Measurements from ENCODE around the gene FCHSD2. TPM values are rescaled to one million over a fixed set of nuclear protein-coding genes. Genes with fewer than 3 reads are reported as not detected.

FCHSD2 gene
- total and polyA plus RNA-seq, 2 experiments from 2014 or later = 9.1 to 19.8 TPM

DNA sequence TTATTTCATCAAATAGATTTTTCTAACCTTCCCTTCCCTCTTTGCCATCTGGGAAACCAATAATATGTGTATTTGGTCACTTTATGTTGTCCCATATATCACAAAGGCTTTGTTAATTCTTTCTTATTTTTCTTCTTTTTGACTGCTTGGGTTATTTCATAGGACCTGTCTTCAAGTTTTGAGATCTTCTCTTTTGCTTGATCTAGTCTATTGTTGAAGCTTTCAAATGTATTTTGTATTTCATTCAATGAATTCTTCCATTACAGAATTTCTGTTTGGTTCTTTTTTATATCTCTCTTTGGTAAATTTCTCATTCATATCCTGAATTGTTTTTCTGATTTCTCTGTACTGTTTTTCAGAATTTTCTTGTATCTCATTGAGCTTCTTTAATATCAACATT lies 132.1 kb downstream of the FCHSD2 start:
- H3K9me3 ChIP-seq (ENCODE audit: low read depth) = no peaks in the 10 kb centered on the region
- H3K9ac ChIP-seq = no peak overlapping the region
- no peak for TF ChIP-seq EZH2 (IDR thresholded peaks at IDR 0.05; ENCODE audit: insufficient read depth, poor library complexity, severe bottlenecking)
- no peak for TF ChIP-seq EZH2phosphoT487 (IDR thresholded peaks at IDR 0.05; ENCODE audit: insufficient read depth, low read depth)
- H4K20me1 ChIP-seq (ENCODE audit: insufficient read depth) = no peaks in the 10 kb centered on the region; the same call in 1 of the 2 replicates
- peaks cover 14% of the 10 kb centered on the region; the same call in 1 of the 2 replicates for H3F3A ChIP-seq (ENCODE audit: insufficient read depth)
- H3K4me3 ChIP-seq = no peak overlapping the region
- no peak overlapping the region for H3K27ac ChIP-seq
- H3K27me3 ChIP-seq (replicated peaks; ENCODE audit: insufficient read depth) = no peaks in the 10 kb centered on the region
- H3K4me2 ChIP-seq (ENCODE audit: unreplicated experiment) = no peak overlapping the region
- H2AFZ ChIP-seq = no peak overlapping the region
- no peaks in the 10 kb centered on the region for H3K9me2 ChIP-seq (ENCODE audit: insufficient read depth)
- peaks cover 12% of the 10 kb centered on the region for H3K36me3 ChIP-seq (ENCODE audit: low read depth)
- no peaks in the 10 kb centered on the region for H3K79me2 ChIP-seq (ENCODE audit: insufficient read depth)
- peaks cover 13% of the 10 kb centered on the region for H3K4me1 ChIP-seq (ENCODE audit: insufficient read depth)
- in situ Hi-C loops (cut with MboI) = no loop called here
- DNase-seq = no peak

DNA sequence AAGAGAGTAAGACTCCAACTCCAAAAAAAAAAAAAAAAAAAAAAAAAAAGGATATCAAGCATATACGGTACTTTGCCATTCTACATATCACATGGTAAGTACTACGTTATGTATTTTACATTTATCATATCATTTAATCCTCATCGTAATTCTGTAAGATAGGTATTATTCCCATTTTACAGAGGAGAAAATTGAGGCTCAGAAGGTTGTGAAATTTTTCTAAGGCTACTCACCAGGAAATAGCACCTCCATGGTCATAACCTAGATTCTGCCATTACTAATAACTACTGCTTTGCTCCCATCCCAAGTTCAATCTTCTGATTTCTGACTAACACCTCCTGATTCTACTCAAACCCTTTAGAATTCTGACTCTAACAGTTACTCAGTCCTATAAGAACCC lies 138.0 kb downstream of the FCHSD2 start:
- Histone ChIP-seq H2AFZ (no peak overlapping the region), H3K9ac (no peak overlapping the region), H3F3A (ENCODE audit: insufficient read depth) (no peaks in the 10 kb centered on the region), H3K9me3 (ENCODE audit: low read depth) (no peaks in the 10 kb centered on the region), H3K79me2 (ENCODE audit: insufficient read depth) (no peaks in the 10 kb centered on the region), H3K27ac (no peak overlapping the region), H3K4me3 (no peak overlapping the region), H4K20me1 (ENCODE audit: insufficient read depth) (no peaks in the 10 kb centered on the region; the same call in 1 of the 2 replicates), H3K36me3 (ENCODE audit: low read depth) (no peaks in the 10 kb centered on the region), H3K9me2 (ENCODE audit: insufficient read depth) (no peaks in the 10 kb centered on the region), H3K4me1 (ENCODE audit: insufficient read depth) (0 out of 2 replicates have a peak, but pooled peaks cover 5% of the 10 kb centered on the region), H3K4me2 (ENCODE audit: unreplicated experiment) (no peak overlapping the region), H3K27me3 (replicated peaks; ENCODE audit: insufficient read depth) (no peaks in the 10 kb centered on the region)
- in situ Hi-C loops (cut with MboI) = no loop called here
- TF ChIP-seq EZH2phosphoT487 (IDR thresholded peaks at IDR 0.05; ENCODE audit: insufficient read depth, low read depth) (no peak), EZH2 (IDR thresholded peaks at IDR 0.05; ENCODE audit: insufficient read depth, poor library complexity, severe bottlenecking) (no peak)
- no peak for DNase-seq
- 97 to 98% methylated on average over 3 of the region's 3 CpGs for WGBS, 2 experiments (ENCODE audit: low coverage in 1 of 2, low lambda C conversion rate in 2 of 2, missing lambda C conversion rate in 2 of 2)

DNA sequence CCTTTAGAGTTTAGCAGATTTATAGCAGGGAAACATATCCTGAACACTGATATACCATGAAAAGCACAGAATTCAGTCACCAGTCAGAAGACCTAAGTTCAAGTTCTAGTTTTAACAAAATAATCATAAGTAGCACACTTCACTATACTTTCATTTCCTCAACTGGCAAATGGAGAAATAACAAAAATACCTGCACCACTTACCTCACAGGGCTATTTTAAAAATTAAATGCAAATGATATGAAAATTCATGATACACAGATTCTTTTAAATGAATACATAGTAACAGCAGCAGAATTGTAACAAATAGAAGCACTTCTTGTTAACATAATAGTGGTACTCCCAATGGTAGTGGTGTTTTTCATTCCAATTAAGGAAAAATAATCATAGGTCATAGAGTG lies 139.0 kb downstream of the FCHSD2 start:
- Histone ChIP-seq H3K4me3 (no peak overlapping the region), H3K27me3 (replicated peaks; ENCODE audit: insufficient read depth) (no peaks in the 10 kb centered on the region), H3F3A (ENCODE audit: insufficient read depth) (no peaks in the 10 kb centered on the region), H3K9me2 (ENCODE audit: insufficient read depth) (no peaks in the 10 kb centered on the region), H4K20me1 (ENCODE audit: insufficient read depth) (no peaks in the 10 kb centered on the region; the same call in 1 of the 2 replicates), H3K9ac (no peak overlapping the region), H3K79me2 (ENCODE audit: insufficient read depth) (no peaks in the 10 kb centered on the region), H3K4me1 (ENCODE audit: insufficient read depth) (0 out of 2 replicates have a peak, but pooled peaks cover 5% of the 10 kb centered on the region), H3K4me2 (ENCODE audit: unreplicated experiment) (no peak overlapping the region), H3K9me3 (ENCODE audit: low read depth) (no peaks in the 10 kb centered on the region), H3K27ac (no peak overlapping the region), H3K36me3 (ENCODE audit: low read depth) (no peaks in the 10 kb centered on the region), H2AFZ (no peak overlapping the region)
- no peak for DNase-seq
- in situ Hi-C loops (cut with MboI) = no loop called here
- no peak for TF ChIP-seq EZH2 (IDR thresholded peaks at IDR 0.05; ENCODE audit: insufficient read depth, poor library complexity, severe bottlenecking)
- TF ChIP-seq EZH2phosphoT487 (IDR thresholded peaks at IDR 0.05; ENCODE audit: insufficient read depth, low read depth) = no peak

DNA sequence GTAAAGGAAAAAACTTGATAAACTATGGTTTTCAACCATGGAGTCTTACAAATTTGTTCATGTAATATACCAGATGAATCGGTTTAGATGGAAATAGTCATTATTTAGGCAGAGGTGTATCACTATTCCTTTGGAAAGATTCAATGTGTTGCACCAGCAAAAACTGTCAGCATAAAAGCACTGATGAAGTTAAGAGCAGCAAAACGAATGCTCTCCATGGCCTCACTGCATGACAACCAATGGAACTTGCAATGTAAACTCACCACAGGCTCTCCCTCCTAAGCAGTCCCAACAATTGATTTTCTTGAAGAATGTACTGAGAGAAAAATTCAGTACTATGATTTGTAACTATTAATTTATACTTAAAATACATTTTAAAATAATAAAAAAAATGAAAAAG lies 139.9 kb downstream of the FCHSD2 start:
- Histone ChIP-seq H3K9me2 (ENCODE audit: insufficient read depth) (no peaks in the 10 kb centered on the region), H3K27ac (no peak overlapping the region), H3F3A (ENCODE audit: insufficient read depth) (no peaks in the 10 kb centered on the region), H4K20me1 (ENCODE audit: insufficient read depth) (no peaks in the 10 kb centered on the region; the same call in 1 of the 2 replicates), H2AFZ (no peak overlapping the region), H3K4me3 (no peak overlapping the region), H3K27me3 (replicated peaks; ENCODE audit: insufficient read depth) (no peaks in the 10 kb centered on the region), H3K79me2 (ENCODE audit: insufficient read depth) (no peaks in the 10 kb centered on the region), H3K36me3 (ENCODE audit: low read depth) (no peaks in the 10 kb centered on the region), H3K4me1 (ENCODE audit: insufficient read depth) (0 out of 2 replicates have a peak, but pooled peaks cover 5% of the 10 kb centered on the region), H3K4me2 (ENCODE audit: unreplicated experiment) (no peak overlapping the region), H3K9ac (no peak overlapping the region), H3K9me3 (ENCODE audit: low read depth) (no peaks in the 10 kb centered on the region)
- TF ChIP-seq EZH2 (IDR thresholded peaks at IDR 0.05; ENCODE audit: insufficient read depth, poor library complexity, severe bottlenecking) (no peak), EZH2phosphoT487 (IDR thresholded peaks at IDR 0.05; ENCODE audit: insufficient read depth, low read depth) (no peak)
- DNase-seq = no peak
- 65 to 72% methylated on average over 2 of the region's 2 CpGs for WGBS, 2 experiments (ENCODE audit: low coverage in 1 of 2, low lambda C conversion rate in 2 of 2, missing lambda C conversion rate in 2 of 2)
- in situ Hi-C loops (cut with MboI) = no loop called here

DNA sequence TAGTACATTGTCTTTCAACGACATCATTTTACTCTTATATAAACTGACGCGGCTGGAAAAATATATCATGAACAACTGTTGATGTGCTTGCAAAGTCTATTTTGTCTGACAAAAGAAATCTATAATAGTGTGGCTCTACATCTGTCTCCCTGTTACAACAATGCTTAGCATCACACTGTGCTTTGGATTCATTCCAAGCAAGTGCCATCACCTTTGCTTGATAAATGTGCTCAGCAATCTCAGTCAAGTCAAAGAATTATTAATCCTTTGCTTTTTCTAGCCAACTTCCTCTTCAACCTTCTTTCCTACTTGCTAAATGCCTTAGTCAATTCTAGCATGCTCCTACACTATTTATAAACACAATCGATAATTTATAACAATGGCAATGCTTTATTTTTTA lies 140.5 kb downstream of the FCHSD2 start:
- Histone ChIP-seq H3K9ac (no peak overlapping the region), H4K20me1 (ENCODE audit: insufficient read depth) (no peaks in the 10 kb centered on the region; the same call in 1 of the 2 replicates), H3F3A (ENCODE audit: insufficient read depth) (no peaks in the 10 kb centered on the region), H3K4me3 (no peak overlapping the region), H3K79me2 (ENCODE audit: insufficient read depth) (no peaks in the 10 kb centered on the region), H3K4me2 (ENCODE audit: unreplicated experiment) (no peak overlapping the region), H3K36me3 (ENCODE audit: low read depth) (no peaks in the 10 kb centered on the region), H2AFZ (no peak overlapping the region), H3K9me3 (ENCODE audit: low read depth) (no peaks in the 10 kb centered on the region), H3K4me1 (ENCODE audit: insufficient read depth) (0 out of 2 replicates have a peak, but pooled peaks cover 5% of the 10 kb centered on the region), H3K9me2 (ENCODE audit: insufficient read depth) (no peaks in the 10 kb centered on the region), H3K27me3 (replicated peaks; ENCODE audit: insufficient read depth) (no peaks in the 10 kb centered on the region), H3K27ac (no peak overlapping the region)
- no peak for DNase-seq
- in situ Hi-C loops (cut with MboI) = no loop called here
- WGBS, 2 experiments (ENCODE audit: low coverage in 1 of 2, low lambda C conversion rate in 2 of 2, missing lambda C conversion rate in 2 of 2) = 50 to 53% methylated on average over 4 of the region's 4 CpGs
- TF ChIP-seq EZH2phosphoT487 (IDR thresholded peaks at IDR 0.05; ENCODE audit: insufficient read depth, low read depth) (no peak), EZH2 (IDR thresholded peaks at IDR 0.05; ENCODE audit: insufficient read depth, poor library complexity, severe bottlenecking) (no peak)

Measured in GM23248 (cell line).